ENCODE data around the gene KCNH1. TPM values are rescaled to one million over a fixed set of nuclear protein-coding genes. Genes with fewer than 3 reads are reported as not detected.
"Not testable (repeated sequence)": the region's sequence is repeated elsewhere in the genome, so short reads cannot be mapped to it uniquely, and the experiment has no call there.

Gene KCNH1
- total RNA-seq, 1 experiment from 2014 or later = 0.15 TPM

GRCh38 chr1:211013346-211014240, 120.4 kb downstream of the KCNH1 start:
- DNase-seq (ENCODE audit: extremely low read depth, low read depth) = no peak

GRCh38 chr1:211011128-211011527, 122.8 kb downstream of the KCNH1 start:
- not testable (repeated sequence) for DNase-seq (ENCODE audit: extremely low read depth, low read depth)

- DNase-seq (ENCODE audit: extremely low read depth, low read depth) = no peak
Observed at GRCh38 chr1:211009944-211010343, 124.0 kb downstream of the KCNH1 start.

- no peak for DNase-seq (ENCODE audit: extremely low read depth, low read depth)
Observed at GRCh38 chr1:211007830-211008229, 126.1 kb downstream of the KCNH1 start.

GRCh38 chr1:210995931-210996330, 138.0 kb downstream of the KCNH1 start:
- not testable (repeated sequence) for DNase-seq (ENCODE audit: extremely low read depth, low read depth)

GRCh38 chr1:210992837-210993236, 141.1 kb downstream of the KCNH1 start:
- no peak for DNase-seq (ENCODE audit: extremely low read depth, low read depth)

GRCh38 chr1:210989905-210990304, 144.0 kb downstream of the KCNH1 start:
- DNase-seq (ENCODE audit: extremely low read depth, low read depth) = no peak

- no peak for DNase-seq (ENCODE audit: extremely low read depth, low read depth)
Observed at GRCh38 chr1:210981490-210981889, 152.5 kb downstream of the KCNH1 start.

GRCh38 chr1:210980082-210980481, 153.9 kb downstream of the KCNH1 start:
- no peak for DNase-seq (ENCODE audit: extremely low read depth, low read depth)

GRCh38 chr1:210978974-210979354, 155.0 kb downstream of the KCNH1 start:
- no peak for DNase-seq (ENCODE audit: extremely low read depth, low read depth)

GRCh38 chr1:210978316-210978973, 155.5 kb downstream of the KCNH1 start:
- no peak for DNase-seq (ENCODE audit: extremely low read depth, low read depth)

GRCh38 chr1:210951279-210951678, 182.7 kb downstream of the KCNH1 start:
- DNase-seq (ENCODE audit: extremely low read depth, low read depth) = no peak

GRCh38 chr1:210949940-210950546, 183.9 kb downstream of the KCNH1 start:
- peak; percentile 17 for DNase-seq (ENCODE audit: extremely low read depth, low read depth)

GRCh38 chr1:210949489-210949888, 184.5 kb downstream of the KCNH1 start:
- DNase-seq (ENCODE audit: extremely low read depth, low read depth) = no peak

GRCh38 chr1:210949039-210949438, 184.9 kb downstream of the KCNH1 start:
- no peak for DNase-seq (ENCODE audit: extremely low read depth, low read depth)

- DNase-seq (ENCODE audit: extremely low read depth, low read depth) = no peak
Observed at GRCh38 chr1:210944252-210944651, 189.7 kb downstream of the KCNH1 start.

- DNase-seq (ENCODE audit: extremely low read depth, low read depth) = no peak
Observed at GRCh38 chr1:210942513-210942912, 191.4 kb downstream of the KCNH1 start.

- DNase-seq (ENCODE audit: extremely low read depth, low read depth) = no peak
Observed at GRCh38 chr1:210940081-210940617, 193.8 kb downstream of the KCNH1 start.

GRCh38 chr1:210938416-210938925, 195.5 kb downstream of the KCNH1 start:
- no peak for DNase-seq (ENCODE audit: extremely low read depth, low read depth)

GRCh38 chr1:210937846-210938245, 196.1 kb downstream of the KCNH1 start:
- DNase-seq (ENCODE audit: extremely low read depth, low read depth) = no peak

- DNase-seq (ENCODE audit: extremely low read depth, low read depth) = no peak
Observed at GRCh38 chr1:210935905-210936304, 198.0 kb downstream of the KCNH1 start.

All from NCI-H460 (cell line).